Measurements from ENCODE around the gene CSRP3. TPM values are rescaled to one million over a fixed set of nuclear protein-coding genes. Genes with fewer than 3 reads are reported as not detected.

The CSRP3 gene
- total and polyA plus RNA-seq, 9 of the 15 experiments (the other 6 are each of a cell fraction or from before 2014, with no cell fraction given), result 0.14 TPM; not detected in 8

DNA sequence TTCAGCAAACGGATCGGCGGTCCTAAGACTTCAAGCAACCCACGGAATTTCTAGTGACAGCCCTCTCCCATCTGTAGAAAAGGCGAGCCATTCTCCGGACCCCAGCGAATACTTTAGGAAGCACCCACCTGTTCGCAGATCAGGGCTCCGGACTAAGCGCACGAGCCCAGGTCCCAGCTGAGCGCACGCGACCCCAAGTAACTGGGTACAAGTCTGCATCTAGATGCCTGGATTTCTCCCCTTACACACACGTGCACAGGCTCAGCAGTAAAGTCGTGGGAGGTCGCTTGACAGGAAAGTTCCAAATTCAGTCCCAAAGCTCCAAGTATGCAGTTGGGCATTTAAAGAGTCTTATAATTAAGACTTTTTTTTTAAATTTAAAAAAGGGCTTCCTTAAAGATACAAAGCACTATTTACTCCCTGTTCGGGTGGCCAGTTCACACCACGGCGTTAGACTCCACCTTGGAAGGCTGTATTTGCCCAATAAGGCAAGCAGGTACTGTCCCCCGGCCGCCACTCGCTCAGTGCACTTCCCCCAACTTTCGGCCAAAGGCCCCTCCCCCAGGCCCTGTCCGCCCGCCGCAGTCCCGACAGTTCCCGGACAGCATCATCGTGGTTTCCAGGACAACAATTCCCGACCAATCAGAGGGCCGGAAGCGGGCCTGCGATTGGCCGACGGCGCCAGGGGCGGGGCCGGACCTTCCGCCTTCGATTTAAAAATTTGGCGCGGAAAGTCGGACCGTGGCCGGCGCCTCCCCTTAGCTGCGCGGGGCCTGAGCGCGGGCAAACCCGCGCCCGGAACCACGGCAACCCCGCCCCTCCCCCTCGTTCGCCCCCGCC is 38.9 kb upstream of the CSRP3 start, which contains the start of gene E2F8 (continued):
- TF ChIP-seq, protein P1, sequence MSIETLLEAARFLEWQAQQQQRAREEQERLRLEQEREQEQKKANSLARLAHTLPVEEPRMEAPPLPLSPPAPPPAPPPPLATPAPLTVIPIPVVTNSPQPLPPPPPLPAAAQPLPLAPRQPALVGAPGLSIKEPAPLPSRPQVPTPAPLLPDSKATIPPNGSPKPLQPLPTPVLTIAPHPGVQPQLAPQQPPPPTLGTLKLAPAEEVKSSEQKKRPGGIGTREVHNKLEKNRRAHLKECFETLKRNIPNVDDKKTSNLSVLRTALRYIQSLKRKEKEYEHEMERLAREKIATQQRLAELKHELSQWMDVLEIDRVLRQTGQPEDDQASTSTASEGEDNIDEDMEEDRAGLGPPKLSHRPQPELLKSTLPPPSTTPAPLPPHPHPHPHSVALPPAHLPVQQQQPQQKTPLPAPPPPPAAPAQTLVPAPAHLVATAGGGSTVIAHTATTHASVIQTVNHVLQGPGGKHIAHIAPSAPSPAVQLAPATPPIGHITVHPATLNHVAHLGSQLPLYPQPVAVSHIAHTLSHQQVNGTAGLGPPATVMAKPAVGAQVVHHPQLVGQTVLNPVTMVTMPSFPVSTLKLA (conservative IDR thresholded peaks at IDR 0.05), result peak; percentile 77 to 89
- TF ChIP-seq RBFOX2 (IDR thresholded peaks at IDR 0.05; ENCODE audit: low read depth, low read length), result peak; percentile 83
- no peak for TF ChIP-seq ZNF311 (CRISPR knock-in tag; IDR thresholded peaks at IDR 0.05)
- peak; percentile 68 for TF ChIP-seq MBD2 (IDR thresholded peaks at IDR 0.05; ENCODE audit: borderline replicate concordance, low read depth)
- peak; percentile 42 for TF ChIP-seq HCFC1 (IDR thresholded peaks at IDR 0.05; ENCODE audit: low read depth, low read length)
- no peak for TF ChIP-seq MCM7 (IDR thresholded peaks at IDR 0.05)
- TF ChIP-seq, protein P2, sequence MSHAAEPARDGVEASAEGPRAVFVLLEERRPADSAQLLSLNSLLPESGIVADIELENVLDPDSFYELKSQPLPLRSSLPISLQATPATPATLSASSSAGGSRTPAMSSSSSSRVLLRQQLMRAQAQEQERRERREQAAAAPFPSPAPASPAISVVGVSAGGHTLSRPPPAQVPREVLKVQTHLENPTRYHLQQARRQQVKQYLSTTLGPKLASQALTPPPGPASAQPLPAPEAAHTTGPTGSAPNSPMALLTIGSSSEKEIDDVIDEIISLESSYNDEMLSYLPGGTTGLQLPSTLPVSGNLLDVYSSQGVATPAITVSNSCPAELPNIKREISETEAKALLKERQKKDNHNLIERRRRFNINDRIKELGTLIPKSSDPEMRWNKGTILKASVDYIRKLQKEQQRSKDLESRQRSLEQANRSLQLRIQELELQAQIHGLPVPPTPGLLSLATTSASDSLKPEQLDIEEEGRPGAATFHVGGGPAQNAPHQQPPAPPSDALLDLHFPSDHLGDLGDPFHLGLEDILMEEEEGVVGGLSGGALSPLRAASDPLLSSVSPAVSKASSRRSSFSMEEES (CRISPR knock-in tag; IDR thresholded peaks at IDR 0.05), result no peak
- TF ChIP-seq, protein P3, sequence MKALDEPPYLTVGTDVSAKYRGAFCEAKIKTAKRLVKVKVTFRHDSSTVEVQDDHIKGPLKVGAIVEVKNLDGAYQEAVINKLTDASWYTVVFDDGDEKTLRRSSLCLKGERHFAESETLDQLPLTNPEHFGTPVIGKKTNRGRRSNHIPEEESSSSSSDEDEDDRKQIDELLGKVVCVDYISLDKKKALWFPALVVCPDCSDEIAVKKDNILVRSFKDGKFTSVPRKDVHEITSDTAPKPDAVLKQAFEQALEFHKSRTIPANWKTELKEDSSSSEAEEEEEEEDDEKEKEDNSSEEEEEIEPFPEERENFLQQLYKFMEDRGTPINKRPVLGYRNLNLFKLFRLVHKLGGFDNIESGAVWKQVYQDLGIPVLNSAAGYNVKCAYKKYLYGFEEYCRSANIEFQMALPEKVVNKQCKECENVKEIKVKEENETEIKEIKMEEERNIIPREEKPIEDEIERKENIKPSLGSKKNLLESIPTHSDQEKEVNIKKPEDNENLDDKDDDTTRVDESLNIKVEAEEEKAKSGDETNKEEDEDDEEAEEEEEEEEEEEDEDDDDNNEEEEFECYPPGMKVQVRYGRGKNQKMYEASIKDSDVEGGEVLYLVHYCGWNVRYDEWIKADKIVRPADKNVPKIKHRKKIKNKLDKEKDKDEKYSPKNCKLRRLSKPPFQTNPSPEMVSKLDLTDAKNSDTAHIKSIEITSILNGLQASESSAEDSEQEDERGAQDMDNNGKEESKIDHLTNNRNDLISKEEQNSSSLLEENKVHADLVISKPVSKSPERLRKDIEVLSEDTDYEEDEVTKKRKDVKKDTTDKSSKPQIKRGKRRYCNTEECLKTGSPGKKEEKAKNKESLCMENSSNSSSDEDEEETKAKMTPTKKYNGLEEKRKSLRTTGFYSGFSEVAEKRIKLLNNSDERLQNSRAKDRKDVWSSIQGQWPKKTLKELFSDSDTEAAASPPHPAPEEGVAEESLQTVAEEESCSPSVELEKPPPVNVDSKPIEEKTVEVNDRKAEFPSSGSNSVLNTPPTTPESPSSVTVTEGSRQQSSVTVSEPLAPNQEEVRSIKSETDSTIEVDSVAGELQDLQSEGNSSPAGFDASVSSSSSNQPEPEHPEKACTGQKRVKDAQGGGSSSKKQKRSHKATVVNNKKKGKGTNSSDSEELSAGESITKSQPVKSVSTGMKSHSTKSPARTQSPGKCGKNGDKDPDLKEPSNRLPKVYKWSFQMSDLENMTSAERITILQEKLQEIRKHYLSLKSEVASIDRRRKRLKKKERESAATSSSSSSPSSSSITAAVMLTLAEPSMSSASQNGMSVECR (CRISPR knock-in tag; IDR thresholded peaks at IDR 0.05), result peak; percentile 95
- TF ChIP-seq SAP30 (IDR thresholded peaks at IDR 0.05; ENCODE audit: borderline replicate concordance, insufficient read depth, low read depth, low read length, poor library complexity, severe bottlenecking), result peak; percentile 65
- peak; percentile 74 for TF ChIP-seq POLR2A (conservative IDR thresholded peaks at IDR 0.05)
- TF ChIP-seq HMGN3 (IDR thresholded peaks at IDR 0.05; ENCODE audit: borderline replicate concordance, extremely low read depth, insufficient read length, low read depth, low read length), result peak; percentile 57
- peak; percentile 31; the same call in 1 of the 2 replicates for TF ChIP-seq ZBTB7A (IDR thresholded peaks at IDR 0.05; ENCODE audit: borderline replicate concordance, control insufficient read depth, low read depth, low read length)
- peak; percentile 84; the same call in 1 of the 2 replicates for TF ChIP-seq MXI1 (IDR thresholded peaks at IDR 0.05; ENCODE audit: low read depth, low read length)
- TF ChIP-seq, protein P4, sequence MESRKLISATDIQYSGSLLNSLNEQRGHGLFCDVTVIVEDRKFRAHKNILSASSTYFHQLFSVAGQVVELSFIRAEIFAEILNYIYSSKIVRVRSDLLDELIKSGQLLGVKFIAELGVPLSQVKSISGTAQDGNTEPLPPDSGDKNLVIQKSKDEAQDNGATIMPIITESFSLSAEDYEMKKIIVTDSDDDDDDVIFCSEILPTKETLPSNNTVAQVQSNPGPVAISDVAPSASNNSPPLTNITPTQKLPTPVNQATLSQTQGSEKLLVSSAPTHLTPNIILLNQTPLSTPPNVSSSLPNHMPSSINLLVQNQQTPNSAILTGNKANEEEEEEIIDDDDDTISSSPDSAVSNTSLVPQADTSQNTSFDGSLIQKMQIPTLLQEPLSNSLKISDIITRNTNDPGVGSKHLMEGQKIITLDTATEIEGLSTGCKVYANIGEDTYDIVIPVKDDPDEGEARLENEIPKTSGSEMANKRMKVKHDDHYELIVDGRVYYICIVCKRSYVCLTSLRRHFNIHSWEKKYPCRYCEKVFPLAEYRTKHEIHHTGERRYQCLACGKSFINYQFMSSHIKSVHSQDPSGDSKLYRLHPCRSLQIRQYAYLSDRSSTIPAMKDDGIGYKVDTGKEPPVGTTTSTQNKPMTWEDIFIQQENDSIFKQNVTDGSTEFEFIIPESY (CRISPR knock-in tag; IDR thresholded peaks at IDR 0.05), result no peak
- peak; percentile 81 for TF ChIP-seq GABPA (tag; conservative IDR thresholded peaks at IDR 0.05; ENCODE audit: low read depth)
- 0 out of 2 replicates have a peak, but pooled peaks have one; percentile 6 for TF ChIP-seq SOX6 (IDR thresholded peaks at IDR 0.05)
- TF ChIP-seq LCOR (CRISPR knock-in tag; IDR thresholded peaks at IDR 0.05), result peak; percentile 52; the same call in 1 of the 2 replicates
